HEK293 (cell line): ENCODE results near the gene DRC1.

Experiments used
- CTCF ChIA-PET: fragments of 350-600 bp; formaldehyde crosslinking; extraction: SDS; loops from one replicate; lab custom pipeline; 2021; ENCODE audit warnings: antibody characterized with exemption; lab: Yijun Ruan, JAX
- POLR2A ChIA-PET: fragments of 300-600 bp; formaldehyde crosslinking; extraction: SDS; loops from one replicate; lab custom pipeline; 2020; ENCODE audit warnings: antibody characterized with exemption, inconsistent platforms; lab: Yijun Ruan, JAX
- H3K27ac ChIP-seq: fragments of 200-500 bp; sonication (Bioruptor generic); 2 replicates; pipeline ENCODE4 v1.5.1; 2014; ENCODE audit warnings: low read depth, low read length, control low read depth, inconsistent platforms; ENCODE audit errors: extremely low read depth
- H3K36me3 ChIP-seq, 2 experiments: fragments of 200-500 bp in 1 of 2; sonication (Bioruptor generic) in 1 of 2; 1 replicate in 1 of 2; 2 replicates in 1 of 2; pipeline ENCODE4 v1.5.1; 2014 to 2017; ENCODE audit warnings: inconsistent platforms in 2 of 2, low read length in 2 of 2; ENCODE audit not compliant: control insufficient read depth in 2 of 2, insufficient read depth in 1 of 2
- H3K4me1 ChIP-seq: fragments of 200-500 bp; sonication (Bioruptor generic); 2 replicates; pipeline ENCODE4 v1.5.1; 2014; ENCODE audit warnings: mild to moderate bottlenecking, low read length, inconsistent platforms; ENCODE audit not compliant: control insufficient read depth, insufficient read depth
- H3K4me3 ChIP-seq: 2 replicates; pipeline ENCODE4 v1.5.1; 2011; ENCODE audit warnings: low read depth, mild to moderate bottlenecking, control low read depth, low read length, moderate library complexity
- H3K9me3 ChIP-seq: fragments of 200-500 bp; sonication (Bioruptor generic); 2 replicates; pipeline ENCODE4 v1.5.1; 2014; ENCODE audit warnings: low read depth, low read length, inconsistent platforms; ENCODE audit not compliant: control insufficient read depth, insufficient read depth
- KLF17 ChIP-seq: fragments of 450-650 bp; formaldehyde crosslinking; IDR thresholded peaks from 2 replicates; pipeline ENCODE4 v1.5.1; 2016; ENCODE audit warnings: missing biosample characterization, missing genetic modification characterization
- REST ChIP-seq: fragments of 450-650 bp; formaldehyde crosslinking; IDR thresholded peaks from 2 replicates; pipeline ENCODE4 v1.5.1; 2016; ENCODE audit warnings: missing biosample characterization, missing genetic modification characterization
- SCRT1 ChIP-seq: fragments of 450-650 bp; formaldehyde crosslinking; IDR thresholded peaks from 2 replicates; pipeline ENCODE4 v1.5.1; 2016; ENCODE audit warnings: missing biosample characterization, missing genetic modification characterization, borderline replicate concordance
- ZBTB17 ChIP-seq: fragments of 450-650 bp; formaldehyde crosslinking; IDR thresholded peaks from 2 replicates; pipeline ENCODE4 v1.5.1; 2016; ENCODE audit warnings: missing biosample characterization, missing genetic modification characterization
- ZBTB26 ChIP-seq: fragments of 450-650 bp; formaldehyde crosslinking; optimal IDR thresholded peaks from 2 replicates; pipeline ENCODE3; 2016; ENCODE audit warnings: missing biosample characterization, mild to moderate bottlenecking, missing genetic modification characterization
- ZBTB7A ChIP-seq: fragments of 450-650 bp; formaldehyde crosslinking; IDR thresholded peaks from 2 replicates; pipeline ENCODE4 v1.5.1; 2016; ENCODE audit warnings: low read depth, missing biosample characterization, missing genetic modification characterization
- ZNF132 ChIP-seq: fragments of 450-650 bp; formaldehyde crosslinking; IDR thresholded peaks from 2 replicates; pipeline ENCODE4 v1.5.1; 2017; ENCODE audit warnings: missing biosample characterization, missing genetic modification characterization, borderline replicate concordance
- ZNF302 ChIP-seq: fragments of 450-650 bp; formaldehyde crosslinking; IDR thresholded peaks from 2 replicates; pipeline ENCODE4 v1.5.1; 2016; ENCODE audit warnings: missing biosample characterization, missing genetic modification characterization, low read depth
- ZNF311 ChIP-seq: fragments of 450-650 bp; formaldehyde crosslinking; IDR thresholded peaks from 2 replicates; pipeline ENCODE4 v1.5.1; 2017; ENCODE audit warnings: missing biosample characterization, missing genetic modification characterization, borderline replicate concordance
- ZNF585B ChIP-seq: fragments of 450-650 bp; formaldehyde crosslinking; IDR thresholded peaks from 2 replicates; pipeline ENCODE4 v1.5.1; 2016; ENCODE audit warnings: missing biosample characterization, missing genetic modification characterization
- ZNF624 ChIP-seq: fragments of 450-650 bp; formaldehyde crosslinking; IDR thresholded peaks from 2 replicates; pipeline ENCODE4 v1.5.1; 2017; ENCODE audit warnings: missing biosample characterization, missing genetic modification characterization
- ZNF660 ChIP-seq: fragments of 450-650 bp; IDR thresholded peaks from 2 replicates; pipeline ENCODE4 v1.5.1; 2018; ENCODE audit warnings: missing biosample characterization, mild to moderate bottlenecking, missing genetic modification characterization
- ZNF792 ChIP-seq: fragments of 450-650 bp; formaldehyde crosslinking; IDR thresholded peaks from 2 replicates; pipeline ENCODE4 v1.5.1; 2016; ENCODE audit warnings: missing biosample characterization, missing genetic modification characterization

Gene DRC1

GRCh38 chr2:26475832-26476501 is 74.2 kb downstream of the DRC1 start (continued):
- no peak for TF ChIP-seq KLF17 (tag by site-specific recombination)
- TF ChIP-seq ZNF302 (tag by site-specific recombination) = no peak
- TF ChIP-seq ZBTB26 (tag by site-specific recombination) = no peak
- no peak for TF ChIP-seq ZNF311 (tag by site-specific recombination)
- TF ChIP-seq ZBTB7A (tag by site-specific recombination) = no peak
- TF ChIP-seq ZNF792 = no peak

GRCh38 chr2:26477126-26477910 is 75.6 kb downstream of the DRC1 start:
- Histone ChIP-seq H3K4me3 (no peak overlapping the region), H3K36me3 (no peaks in the 10 kb centered on the region)
- TF ChIP-seq ZNF585B (tag by site-specific recombination) = no peak
- no peak for TF ChIP-seq ZNF624 (tag by site-specific recombination)
- TF ChIP-seq ZNF660 (tag by site-specific recombination) = no peak
- TF ChIP-seq SCRT1 (tag by site-specific recombination) = no peak
- TF ChIP-seq ZBTB26 (tag by site-specific recombination) = no peak
- no peak for TF ChIP-seq ZNF132
- TF ChIP-seq, all 188 proteins: peak for 0
- Histone ChIP-seq H3K27ac (no peak overlapping the region), H3K4me1 (no peaks in the 10 kb centered on the region), H3K9me3 (no peaks in the 10 kb centered on the region)
- ChIA-PET POLR2A (no interaction called here), CTCF (interaction anchor here (0.6 to 1.0 kb wide), 4 partner anchors 101 to 623 kb away, joined by 3 read pairs; no protein-coding TSS in a partner anchor)

GRCh38 chr2:26477911-26478253 is 76.2 kb downstream of the DRC1 start, which contains the start of gene OTOF:
Gene OTOF, minus strand, starts transcription at chr2:26478124.
- Histone ChIP-seq H3K4me1 (no peaks in the 10 kb centered on the region), H3K4me3 (no peak within 1 kb of the TSS)
- CTCF ChIA-PET = interaction anchor here (0.6 to 1.3 kb wide), 6 partner anchors 25 to 624 kb away, joined by 3 to 8 read pairs (median 3); no protein-coding TSS in a partner anchor
- TF ChIP-seq REST (no peak), ZBTB17 (peak; percentile 59)
- TF ChIP-seq, all 188 proteins: peak for 1
- POLR2A ChIA-PET = no interaction called here
- H3K36me3 ChIP-seq = no peaks in the 10 kb centered on the region
- H3K27ac ChIP-seq = no peak within 1 kb of the TSS
- H3K9me3 ChIP-seq = no peaks in the 10 kb centered on the region
